ENCODE measurements around the gene MGST2.
"Not testable (repeated sequence)": the region's sequence is repeated elsewhere in the genome, so short reads cannot be mapped to it uniquely, and the experiment has no call there.

MGST2 gene

DNA sequence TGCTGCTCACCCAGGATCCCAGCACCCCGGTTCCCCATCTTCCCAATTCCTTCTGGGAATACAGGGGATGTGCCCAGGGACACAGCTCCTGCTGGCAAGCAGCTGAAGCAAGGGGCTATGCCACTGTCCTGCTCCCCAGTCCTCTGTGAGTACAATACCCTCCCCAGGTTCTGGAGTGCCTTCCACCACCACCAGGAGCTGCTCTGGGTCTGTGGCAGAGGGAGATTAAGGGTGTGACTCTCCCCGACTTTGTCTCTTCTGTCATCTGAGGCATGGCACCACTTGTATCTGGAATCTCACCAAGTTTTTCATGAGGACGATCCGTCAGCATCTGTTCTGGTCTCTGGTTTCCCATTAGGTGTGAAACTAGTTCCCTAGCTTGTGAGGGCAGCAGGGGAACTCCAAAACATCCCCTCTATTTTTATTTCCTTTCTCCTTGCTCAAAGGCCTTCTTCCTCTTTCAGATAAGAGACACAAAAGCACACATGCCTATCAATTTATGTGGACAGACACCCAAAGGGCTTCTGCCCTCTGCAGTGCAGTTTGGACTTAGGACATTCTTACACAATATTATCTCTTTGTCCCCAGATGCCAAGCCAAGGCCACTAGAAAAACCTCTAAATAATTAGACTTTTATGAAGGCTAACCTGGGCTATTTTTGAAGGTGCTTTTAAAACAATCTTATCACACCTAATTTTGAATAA, 26.8 kb downstream of the MGST2 start:
- ChIA-PET CTCF (interaction anchor here (0.7 kb wide), 1 partner anchor 12 kb away, joined by 3 read pairs; no protein-coding TSS in a partner anchor), POLR2A (ENCODE audit: low non-redundant PET) (interaction anchor here (0.5 to 0.6 kb wide), 2 partner anchors 26 to 1347 kb away, joined by 3 to 4 read pairs; no protein-coding TSS in a partner anchor)
- no peak for TF ChIP-seq CTCF (conservative IDR thresholded peaks at IDR 0.05; ENCODE audit: low read depth)
- H3K27ac ChIP-seq = no peak overlapping the region
- DNase-seq (ENCODE audit: low spot score) = no peak

- ChIA-PET CTCF (interaction anchor here (0.6 kb wide), 1 partner anchor 10 kb away, joined by 3 read pairs; no protein-coding TSS in a partner anchor), POLR2A (ENCODE audit: low non-redundant PET) (no interaction called here)
- TF ChIP-seq CTCF (conservative IDR thresholded peaks at IDR 0.05; ENCODE audit: low read depth) = no peak
- DNase-seq (ENCODE audit: low spot score) = no peak
- no peak overlapping the region for H3K27ac ChIP-seq
Observed at GRCh38 chr4:139694522-139695107, 29.0 kb downstream of the MGST2 start.

GRCh38 chr4:139696491-139696890, 30.9 kb downstream of the MGST2 start:
- DNase-seq (ENCODE audit: low spot score) = no peak
- CTCF ChIA-PET = interaction anchor here (1.2 kb wide), 1 partner anchor 9 kb away, joined by 4 read pairs; no protein-coding TSS in a partner anchor
- no peak overlapping the region for H3K27ac ChIP-seq
- POLR2A ChIA-PET (ENCODE audit: low non-redundant PET) = no interaction called here
- no peak for TF ChIP-seq CTCF (conservative IDR thresholded peaks at IDR 0.05; ENCODE audit: low read depth)

DNA sequence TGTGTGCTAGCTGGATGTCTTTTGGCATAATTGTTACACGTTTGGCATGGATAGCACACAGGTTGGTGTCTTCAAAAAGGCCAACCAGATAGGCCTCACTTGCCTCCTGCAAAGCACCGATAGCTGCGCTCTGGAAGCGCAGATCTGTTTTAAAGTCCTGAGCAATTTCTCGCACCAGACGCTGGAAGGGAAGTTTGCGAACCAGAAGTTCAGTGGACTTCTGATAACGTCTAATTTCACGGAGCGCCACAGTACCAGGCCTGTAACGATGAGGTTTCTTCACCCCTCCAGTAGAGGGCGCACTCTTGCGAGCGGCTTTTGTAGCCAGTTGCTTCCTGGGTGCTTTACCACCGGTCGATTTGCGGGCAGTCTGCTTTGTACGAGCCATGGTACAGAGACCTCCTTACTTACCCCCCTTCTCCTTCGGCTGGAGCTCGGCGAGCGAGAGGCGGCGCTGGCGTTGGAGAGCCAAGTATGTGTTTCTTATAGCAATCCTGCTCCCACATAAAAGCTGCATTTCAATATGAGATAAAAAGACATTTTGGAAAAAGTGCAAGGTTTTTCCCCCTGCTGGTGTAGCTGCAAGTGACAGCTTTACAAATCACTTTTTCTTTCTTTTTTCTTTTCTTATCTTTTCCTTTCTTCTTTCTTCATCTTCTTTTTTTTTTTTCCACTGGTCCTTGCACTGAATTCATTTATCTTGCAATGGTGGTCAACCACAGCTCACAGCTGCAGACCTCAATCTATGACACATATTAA, 32.7 kb downstream of the MGST2 start:
- DNase-seq (ENCODE audit: low spot score); POLR2A ChIA-PET (ENCODE audit: low non-redundant PET); H3K27ac ChIP-seq: not testable (repeated sequence)
- CTCF ChIA-PET = interaction anchor here (0.6 to 1.0 kb wide), 3 partner anchors 25 to 55 kb away, joined by 3 to 11 read pairs (median 5); no protein-coding TSS in a partner anchor

- no peak overlapping the region for H3K27ac ChIP-seq
- POLR2A ChIA-PET (ENCODE audit: low non-redundant PET) = no interaction called here
- CTCF ChIA-PET = interaction anchor here (1.5 kb wide), 1 partner anchor 17 kb away, joined by 4 read pairs; no protein-coding TSS in a partner anchor
- DNase-seq (ENCODE audit: low spot score) = no peak
- TF ChIP-seq CTCF (conservative IDR thresholded peaks at IDR 0.05; ENCODE audit: low read depth) = no peak
Observed at GRCh38 chr4:139700568-139700967, 34.9 kb downstream of the MGST2 start.

- POLR2A ChIA-PET (ENCODE audit: low non-redundant PET) = no interaction called here
- CTCF ChIA-PET = interaction anchor here (0.6 to 1.7 kb wide), 11 partner anchors 9 to 627 kb away, joined by 3 to 5 read pairs (median 3); no protein-coding TSS in a partner anchor
- no peak overlapping the region for H3K27ac ChIP-seq
- peak; percentile 14 for DNase-seq (ENCODE audit: low spot score)
- TF ChIP-seq CTCF (conservative IDR thresholded peaks at IDR 0.05; ENCODE audit: low read depth) = no peak
Observed at GRCh38 chr4:139704915-139705485, 39.4 kb downstream of the MGST2 start.
